ENCODE data around the gene PCDH7.

Gene PCDH7

GRCh38 chr4:30726090-30726675 lies 6.0 kb downstream of the PCDH7 start:
- peaks cover 7 to 8% of the 10 kb centered on the region in 2 donors for H3K4me1 ChIP-seq (ENCODE audit: control insufficient read depth in 1 of 2, insufficient read depth in 2 of 2, low read length in 2 of 2)
- H3K27ac ChIP-seq (ENCODE audit: low read depth, low read length), result no peak overlapping the region
- peaks cover 18 to 23% of the 10 kb centered on the region in 2 donors for H3K27me3 ChIP-seq (ENCODE audit: control insufficient read depth in 1 of 2, insufficient read depth in 2 of 2, low read length in 2 of 2)
- H3K4me3 ChIP-seq (ENCODE audit: low read depth in 1 of 2, low read length in 2 of 2), result no peak overlapping the region
- H3K9me3 ChIP-seq (ENCODE audit: control insufficient read depth in 1 of 2, low read length in 2 of 2), result no peaks in the 10 kb centered on the region
- H3K9ac ChIP-seq (ENCODE audit: low read depth in 1 of 2, low read length in 2 of 2), result no peak overlapping the region
- H3K36me3 ChIP-seq (ENCODE audit: control insufficient read depth in 1 of 2, insufficient read depth in 2 of 2, low read length in 2 of 2), result no peaks in the 10 kb centered on the region

- H3K9ac ChIP-seq (ENCODE audit: low read depth in 1 of 2, low read length in 2 of 2), result no peak overlapping the region
- H3K4me1 ChIP-seq (ENCODE audit: control insufficient read depth in 1 of 2, insufficient read depth in 2 of 2, low read length in 2 of 2), result peaks cover 0 to 3% of the 10 kb centered on the region in 2 donors
- H3K9me3 ChIP-seq (ENCODE audit: control insufficient read depth in 1 of 2, low read length in 2 of 2), result no peaks in the 10 kb centered on the region
- H3K27me3 ChIP-seq (ENCODE audit: control insufficient read depth in 1 of 2, insufficient read depth in 2 of 2, low read length in 2 of 2), result peaks cover 13 to 15% of the 10 kb centered on the region in 2 donors
- H3K27ac ChIP-seq (ENCODE audit: low read depth, low read length), result no peak overlapping the region
- no peaks in the 10 kb centered on the region for H3K36me3 ChIP-seq (ENCODE audit: control insufficient read depth in 1 of 2, insufficient read depth in 2 of 2, low read length in 2 of 2)
- H3K4me3 ChIP-seq (ENCODE audit: low read depth in 1 of 2, low read length in 2 of 2), result no peak overlapping the region
Observed at GRCh38 chr4:30727409-30727808, 7.2 kb downstream of the PCDH7 start.

- Histone ChIP-seq H3K4me3 (ENCODE audit: low read depth in 1 of 2, low read length in 2 of 2) (no peak overlapping the region), H3K9ac (ENCODE audit: low read depth in 1 of 2, low read length in 2 of 2) (no peak overlapping the region), H3K4me1 (ENCODE audit: control insufficient read depth in 1 of 2, insufficient read depth in 2 of 2, low read length in 2 of 2) (no peaks in the 10 kb centered on the region), H3K27me3 (ENCODE audit: control insufficient read depth in 1 of 2, insufficient read depth in 2 of 2, low read length in 2 of 2) (peaks cover 4 to 6% of the 10 kb centered on the region in 2 donors), H3K27ac (ENCODE audit: low read depth, low read length) (no peak overlapping the region), H3K9me3 (ENCODE audit: control insufficient read depth in 1 of 2, low read length in 2 of 2) (no peaks in the 10 kb centered on the region), H3K36me3 (ENCODE audit: control insufficient read depth in 1 of 2, insufficient read depth in 2 of 2, low read length in 2 of 2) (no peaks in the 10 kb centered on the region)
Observed at GRCh38 chr4:30728311-30728710, 8.1 kb downstream of the PCDH7 start.

GRCh38 chr4:30743897-30744296 lies 23.7 kb downstream of the PCDH7 start:
- H3K27ac ChIP-seq (ENCODE audit: low read depth, low read length), result no peak overlapping the region
- H3K4me3 ChIP-seq (ENCODE audit: low read depth in 1 of 2, low read length in 2 of 2), result no peak overlapping the region
- no peaks in the 10 kb centered on the region for H3K4me1 ChIP-seq (ENCODE audit: control insufficient read depth in 1 of 2, insufficient read depth in 2 of 2, low read length in 2 of 2)
- no peaks in the 10 kb centered on the region for H3K36me3 ChIP-seq (ENCODE audit: control insufficient read depth in 1 of 2, insufficient read depth in 2 of 2, low read length in 2 of 2)
- no peaks in the 10 kb centered on the region for H3K9me3 ChIP-seq (ENCODE audit: control insufficient read depth in 1 of 2, low read length in 2 of 2)
- H3K9ac ChIP-seq (ENCODE audit: low read depth in 1 of 2, low read length in 2 of 2), result no peak overlapping the region
- H3K27me3 ChIP-seq (ENCODE audit: control insufficient read depth in 1 of 2, insufficient read depth in 2 of 2, low read length in 2 of 2), result no peaks in the 10 kb centered on the region

- H3K4me1 ChIP-seq (ENCODE audit: control insufficient read depth in 1 of 2, insufficient read depth in 2 of 2, low read length in 2 of 2), result no peaks in the 10 kb centered on the region
Observed at GRCh38 chr4:30744386-30744785, 24.2 kb downstream of the PCDH7 start.

DNA sequence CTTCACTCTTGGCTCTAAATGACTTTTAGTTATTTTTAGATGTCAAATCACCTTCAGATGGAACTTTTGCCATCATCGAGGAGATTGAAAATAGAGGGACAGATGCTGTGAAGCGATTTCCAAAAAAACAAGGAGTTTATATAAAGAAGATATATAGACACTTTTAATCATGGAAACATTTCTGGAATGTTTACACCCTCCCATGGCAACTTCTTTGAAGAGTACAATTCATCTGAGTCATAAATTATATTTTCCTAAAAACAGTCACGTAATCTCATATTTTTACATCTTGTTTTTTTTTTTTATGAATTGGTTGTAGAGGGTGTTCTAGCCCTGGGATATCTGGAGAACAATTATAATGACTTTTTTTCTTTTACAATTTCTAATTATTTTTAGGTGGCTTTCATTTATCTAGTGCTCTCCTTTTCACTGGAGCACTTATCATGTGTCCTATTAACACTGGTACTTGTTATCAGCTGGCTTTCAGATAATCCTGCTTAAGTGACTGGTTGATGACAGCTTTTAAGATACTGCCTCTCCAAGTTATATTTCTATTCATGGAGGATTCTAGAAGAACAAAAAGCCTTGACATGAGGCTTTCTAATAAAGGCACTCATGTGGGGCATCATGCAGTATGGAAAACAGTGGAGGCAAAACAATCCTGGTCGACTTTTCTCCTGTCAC lies 24.9 kb downstream of the PCDH7 start:
- no peaks in the 10 kb centered on the region for H3K27me3 ChIP-seq (ENCODE audit: control insufficient read depth in 1 of 2, insufficient read depth in 2 of 2, low read length in 2 of 2)
- H3K27ac ChIP-seq (ENCODE audit: low read depth, low read length), result no peak overlapping the region
- no peaks in the 10 kb centered on the region for H3K9me3 ChIP-seq (ENCODE audit: control insufficient read depth in 1 of 2, low read length in 2 of 2)
- H3K9ac ChIP-seq (ENCODE audit: low read depth in 1 of 2, low read length in 2 of 2), result no peak overlapping the region
- H3K4me3 ChIP-seq (ENCODE audit: low read depth in 1 of 2, low read length in 2 of 2), result no peak overlapping the region
- no peaks in the 10 kb centered on the region for H3K4me1 ChIP-seq (ENCODE audit: control insufficient read depth in 1 of 2, insufficient read depth in 2 of 2, low read length in 2 of 2)
- H3K36me3 ChIP-seq (ENCODE audit: control insufficient read depth in 1 of 2, insufficient read depth in 2 of 2, low read length in 2 of 2), result no peaks in the 10 kb centered on the region

More at GRCh38 chr4:30744386-30744785, 24.2 kb downstream of the PCDH7 start:
- no peaks in the 10 kb centered on the region for H3K9me3 ChIP-seq (ENCODE audit: control insufficient read depth in 1 of 2, low read length in 2 of 2)
- no peaks in the 10 kb centered on the region for H3K27me3 ChIP-seq (ENCODE audit: control insufficient read depth in 1 of 2, insufficient read depth in 2 of 2, low read length in 2 of 2)
- H3K36me3 ChIP-seq (ENCODE audit: control insufficient read depth in 1 of 2, insufficient read depth in 2 of 2, low read length in 2 of 2), result no peaks in the 10 kb centered on the region
- no peak overlapping the region for H3K4me3 ChIP-seq (ENCODE audit: low read depth in 1 of 2, low read length in 2 of 2)
- H3K27ac ChIP-seq (ENCODE audit: low read depth, low read length), result no peak overlapping the region
- H3K9ac ChIP-seq (ENCODE audit: low read depth in 1 of 2, low read length in 2 of 2), result no peak overlapping the region

DNA sequence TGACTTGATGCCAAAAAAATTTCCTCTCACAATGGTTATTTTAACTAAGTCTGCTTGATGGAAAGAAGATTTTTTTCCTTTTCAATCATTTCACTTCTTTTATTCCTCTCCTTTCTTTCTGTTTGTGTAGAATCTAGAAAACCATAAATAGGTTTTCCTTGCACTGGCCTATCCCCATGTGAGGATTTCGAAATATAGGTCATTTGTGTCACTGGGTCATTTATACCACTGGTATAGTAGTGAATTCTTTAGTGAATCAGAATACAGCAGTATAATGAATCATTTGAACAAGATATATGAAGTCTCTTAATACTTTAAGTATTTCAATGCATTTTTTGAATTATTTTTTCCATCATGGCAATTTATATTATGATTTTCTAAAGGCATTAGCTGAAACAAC lies 26.6 kb downstream of the PCDH7 start:
- Histone ChIP-seq H3K4me1 (ENCODE audit: control insufficient read depth in 1 of 2, insufficient read depth in 2 of 2, low read length in 2 of 2) (no peaks in the 10 kb centered on the region), H3K4me3 (ENCODE audit: low read depth in 1 of 2, low read length in 2 of 2) (no peak overlapping the region), H3K9ac (ENCODE audit: low read depth in 1 of 2, low read length in 2 of 2) (no peak overlapping the region), H3K36me3 (ENCODE audit: control insufficient read depth in 1 of 2, insufficient read depth in 2 of 2, low read length in 2 of 2) (no peaks in the 10 kb centered on the region), H3K27me3 (ENCODE audit: control insufficient read depth in 1 of 2, insufficient read depth in 2 of 2, low read length in 2 of 2) (no peaks in the 10 kb centered on the region), H3K27ac (ENCODE audit: low read depth, low read length) (no peak overlapping the region), H3K9me3 (ENCODE audit: control insufficient read depth in 1 of 2, low read length in 2 of 2) (no peaks in the 10 kb centered on the region)

DNA sequence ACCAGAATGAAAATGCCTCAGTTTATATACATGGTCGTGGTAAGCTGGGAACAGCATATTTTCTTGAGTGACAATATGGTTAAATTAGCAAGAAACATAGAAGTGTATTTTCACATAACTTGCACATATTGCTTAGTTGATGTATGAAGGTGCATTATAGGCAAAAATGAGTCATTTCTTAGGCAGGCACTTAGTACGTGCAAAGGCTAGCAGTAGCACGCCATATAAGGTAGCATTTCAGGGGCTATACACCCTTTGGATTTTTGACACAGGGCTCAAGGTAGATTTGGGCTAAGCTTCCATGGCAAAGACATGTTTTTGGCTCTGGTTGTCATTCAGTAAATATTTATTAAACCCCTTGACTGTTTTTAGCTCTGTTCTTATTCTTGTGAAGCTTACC lies 33.1 kb downstream of the PCDH7 start:
- Histone ChIP-seq H3K4me3 (ENCODE audit: low read depth in 1 of 2, low read length in 2 of 2) (no peak overlapping the region), H3K27ac (ENCODE audit: low read depth, low read length) (no peak overlapping the region), H3K9ac (ENCODE audit: low read depth in 1 of 2, low read length in 2 of 2) (no peak overlapping the region), H3K27me3 (ENCODE audit: control insufficient read depth in 1 of 2, insufficient read depth in 2 of 2, low read length in 2 of 2) (no peaks in the 10 kb centered on the region), H3K4me1 (ENCODE audit: control insufficient read depth in 1 of 2, insufficient read depth in 2 of 2, low read length in 2 of 2) (no peaks in the 10 kb centered on the region), H3K9me3 (ENCODE audit: control insufficient read depth in 1 of 2, low read length in 2 of 2) (no peaks in the 10 kb centered on the region), H3K36me3 (ENCODE audit: control insufficient read depth in 1 of 2, insufficient read depth in 2 of 2, low read length in 2 of 2) (no peaks in the 10 kb centered on the region)

GRCh38 chr4:30754021-30754420 lies 33.9 kb downstream of the PCDH7 start:
- H3K27ac ChIP-seq (ENCODE audit: low read depth, low read length), result no peak overlapping the region
- no peaks in the 10 kb centered on the region for H3K36me3 ChIP-seq (ENCODE audit: control insufficient read depth in 1 of 2, insufficient read depth in 2 of 2, low read length in 2 of 2)
- no peaks in the 10 kb centered on the region for H3K9me3 ChIP-seq (ENCODE audit: control insufficient read depth in 1 of 2, low read length in 2 of 2)
- no peaks in the 10 kb centered on the region for H3K4me1 ChIP-seq (ENCODE audit: control insufficient read depth in 1 of 2, insufficient read depth in 2 of 2, low read length in 2 of 2)
- H3K27me3 ChIP-seq (ENCODE audit: control insufficient read depth in 1 of 2, insufficient read depth in 2 of 2, low read length in 2 of 2), result no peaks in the 10 kb centered on the region
- no peak overlapping the region for H3K9ac ChIP-seq (ENCODE audit: low read depth in 1 of 2, low read length in 2 of 2)
- no peak overlapping the region for H3K4me3 ChIP-seq (ENCODE audit: low read depth in 1 of 2, low read length in 2 of 2)

GRCh38 chr4:30755346-30755745 lies 35.2 kb downstream of the PCDH7 start:
- Histone ChIP-seq H3K9ac (ENCODE audit: low read depth in 1 of 2, low read length in 2 of 2) (no peak overlapping the region), H3K36me3 (ENCODE audit: control insufficient read depth in 1 of 2, insufficient read depth in 2 of 2, low read length in 2 of 2) (no peaks in the 10 kb centered on the region), H3K4me1 (ENCODE audit: control insufficient read depth in 1 of 2, insufficient read depth in 2 of 2, low read length in 2 of 2) (no peaks in the 10 kb centered on the region), H3K9me3 (ENCODE audit: control insufficient read depth in 1 of 2, low read length in 2 of 2) (no peaks in the 10 kb centered on the region), H3K27ac (ENCODE audit: low read depth, low read length) (no peak overlapping the region), H3K27me3 (ENCODE audit: control insufficient read depth in 1 of 2, insufficient read depth in 2 of 2, low read length in 2 of 2) (no peaks in the 10 kb centered on the region), H3K4me3 (ENCODE audit: low read depth in 1 of 2, low read length in 2 of 2) (no peak overlapping the region)

Data from duodenal mucosa (tissue), 2 donors.